ENCODE results near the gene GEMIN4.
"Not testable (repeated sequence)": the region's sequence is repeated elsewhere in the genome, so short reads cannot be mapped to it uniquely, and the experiment has no call there.

GEMIN4 gene

DNA sequence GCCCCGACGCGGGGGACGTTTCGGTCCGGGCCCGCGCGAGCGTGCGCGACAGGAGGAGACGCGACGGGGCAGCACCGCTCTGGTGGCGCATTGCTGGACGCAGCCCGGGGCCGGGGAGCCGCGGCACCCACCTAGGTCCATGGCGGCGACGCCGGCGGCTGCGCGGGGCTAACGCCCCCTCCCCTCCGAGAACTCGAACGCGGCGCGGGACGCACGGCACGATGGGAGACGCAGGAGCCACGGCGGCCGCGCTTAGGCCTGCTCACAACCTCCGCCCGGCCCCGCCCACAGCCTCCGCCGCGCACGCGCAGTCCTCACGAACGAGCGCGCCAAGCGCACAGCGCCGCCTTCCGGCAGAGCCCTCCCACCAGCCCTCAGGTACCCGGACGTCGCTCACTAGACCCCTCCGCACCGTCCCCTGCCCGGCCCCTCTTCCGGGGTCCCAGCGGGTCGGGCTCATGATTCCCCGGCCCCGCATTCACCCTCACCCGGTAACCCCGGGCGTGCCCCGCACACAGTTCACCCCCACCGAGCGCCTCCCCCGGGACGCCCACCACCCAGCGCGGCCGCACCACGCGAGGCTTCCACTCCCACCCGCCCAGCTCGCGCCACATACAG lies at the start of gene GEMIN4:
Gene GEMIN4 (minus strand): TSS at position 263 of the 618 bp plus-strand sequence. CDS start 122 bp downstream, at position 141.
- peaks cover 24% of the 10 kb centered on the region for H3K36me3 ChIP-seq (replicated peaks)
- H3K4me1 ChIP-seq = peaks cover 12% of the 10 kb centered on the region
- no peaks in the 10 kb centered on the region for H3K27me3 ChIP-seq (ENCODE audit: low read depth)
- peak within 1 kb of the TSS; percentile 77 for H3K4me3 ChIP-seq
- no peaks in the 10 kb centered on the region for H3K9me3 ChIP-seq
- in situ Hi-C loops (cut with MboI; ENCODE audit: low sequenced_read_pairs) = no loop called here
- peak; percentile 84 to 97 for DNase-seq (ENCODE audit: low spot score in 2 of 2)

DNA sequence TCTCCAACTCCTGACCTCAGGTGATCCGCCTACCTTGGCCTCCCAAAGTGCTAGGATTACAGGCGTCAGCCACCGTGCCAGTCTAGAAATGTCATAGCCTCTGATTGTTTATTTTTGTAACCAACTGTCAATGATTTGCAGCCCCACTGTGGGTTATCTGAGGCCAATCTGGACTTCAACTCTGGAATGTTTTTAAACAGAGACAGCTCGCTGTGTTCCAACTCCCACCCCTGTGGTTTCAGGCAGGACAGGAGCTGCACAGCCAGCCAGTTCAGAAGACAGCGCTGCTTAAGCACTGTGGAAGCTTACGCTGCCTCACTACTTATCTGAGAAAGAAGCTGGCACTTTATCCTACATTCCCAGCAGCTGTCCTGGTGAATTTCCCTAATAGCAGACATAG lies 49.6 kb upstream of the GEMIN4 start:
- no peaks in the 10 kb centered on the region for H3K27me3 ChIP-seq (ENCODE audit: low read depth)

DNA sequence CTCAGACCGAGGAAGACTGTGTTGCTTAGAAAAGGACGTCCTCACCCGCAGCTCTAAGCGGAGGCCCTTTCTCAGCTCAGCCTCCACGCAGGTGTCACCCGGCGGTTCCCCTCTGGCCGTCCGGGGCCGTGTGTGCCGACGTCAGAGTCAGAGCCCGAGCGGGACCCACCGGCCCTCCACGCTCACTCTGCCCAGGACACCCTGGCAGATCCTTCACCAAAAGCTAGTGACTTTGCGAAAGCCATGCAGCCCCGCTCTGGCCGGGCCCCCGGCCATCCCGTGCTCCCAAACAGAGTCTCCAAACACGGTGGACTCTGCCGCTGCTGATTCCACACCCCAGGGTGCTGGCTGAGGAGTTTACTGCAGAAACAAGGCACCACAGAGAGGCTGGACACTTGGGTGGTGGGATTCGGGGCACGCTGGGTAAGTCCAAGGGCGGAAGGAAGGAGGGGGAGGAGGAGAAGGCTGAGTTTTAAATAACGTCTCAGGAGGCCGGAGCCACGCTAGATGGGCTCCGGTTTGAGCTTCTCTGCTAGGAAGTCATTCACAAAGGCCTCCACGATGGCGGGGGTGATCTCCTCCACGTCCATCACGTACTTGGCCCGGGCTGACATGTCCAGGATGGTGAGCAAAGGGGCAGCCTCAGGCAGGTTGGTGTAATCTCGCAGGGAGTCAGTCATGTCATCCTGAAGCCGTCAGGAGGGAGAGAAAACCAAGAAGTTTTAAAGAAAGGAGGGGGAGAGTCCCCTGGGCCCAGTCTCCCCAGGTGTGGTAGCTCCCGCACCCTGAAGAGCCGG lies 48.6 kb upstream of the GEMIN4 start:
- Histone ChIP-seq H3K27me3 (ENCODE audit: low read depth) (no peaks in the 10 kb centered on the region), H3K36me3 (replicated peaks) (peaks cover 20% of the 10 kb centered on the region), H3K4me3 (no peak overlapping the region), H3K4me1 (no peaks in the 10 kb centered on the region), H3K9me3 (no peaks in the 10 kb centered on the region)
- no peak for DNase-seq (ENCODE audit: low spot score in 2 of 2)
- in situ Hi-C loops (cut with MboI; ENCODE audit: low sequenced_read_pairs) = no loop called here

More for the DNA sequence above, 49.6 kb upstream of the GEMIN4 start:
- no peaks in the 10 kb centered on the region for H3K9me3 ChIP-seq
- H3K4me3 ChIP-seq = no peak overlapping the region
- in situ Hi-C loops (cut with MboI; ENCODE audit: low sequenced_read_pairs) = no loop called here
- H3K36me3 ChIP-seq (replicated peaks) = peaks cover 20% of the 10 kb centered on the region
- DNase-seq (ENCODE audit: low spot score in 2 of 2) = no peak
- H3K4me1 ChIP-seq = no peaks in the 10 kb centered on the region

DNA sequence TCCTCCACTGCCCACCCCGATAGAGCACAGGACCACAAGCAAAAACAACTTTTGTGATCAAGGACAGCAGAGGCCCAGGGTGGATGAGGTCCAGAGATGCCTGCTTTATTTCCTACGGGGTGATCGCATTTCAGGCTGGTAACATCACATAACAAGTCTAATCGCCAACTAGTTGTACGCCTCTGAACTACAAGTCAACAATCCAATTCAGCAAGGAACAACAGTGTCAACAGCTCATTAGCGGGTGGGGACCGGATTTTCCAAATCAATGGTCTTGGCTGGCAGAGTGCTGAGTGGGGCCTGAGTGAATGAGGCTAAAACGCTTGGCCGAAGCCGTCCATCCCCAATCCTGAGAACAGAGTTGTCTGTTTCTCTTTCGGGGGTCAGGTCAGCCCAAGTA lies 47.2 kb upstream of the GEMIN4 start:
- Histone ChIP-seq H3K4me1 (peaks cover 5% of the 10 kb centered on the region), H3K4me3 (no peak overlapping the region), H3K9me3 (no peaks in the 10 kb centered on the region), H3K27me3 (ENCODE audit: low read depth) (no peaks in the 10 kb centered on the region), H3K36me3 (replicated peaks) (peaks cover 20% of the 10 kb centered on the region)
- DNase-seq (ENCODE audit: low spot score in 2 of 2) = no peak
- in situ Hi-C loops (cut with MboI; ENCODE audit: low sequenced_read_pairs) = loop anchor here (5.0 kb wide), 1 partner anchor 188 kb away; no protein-coding TSS in a partner anchor

DNA sequence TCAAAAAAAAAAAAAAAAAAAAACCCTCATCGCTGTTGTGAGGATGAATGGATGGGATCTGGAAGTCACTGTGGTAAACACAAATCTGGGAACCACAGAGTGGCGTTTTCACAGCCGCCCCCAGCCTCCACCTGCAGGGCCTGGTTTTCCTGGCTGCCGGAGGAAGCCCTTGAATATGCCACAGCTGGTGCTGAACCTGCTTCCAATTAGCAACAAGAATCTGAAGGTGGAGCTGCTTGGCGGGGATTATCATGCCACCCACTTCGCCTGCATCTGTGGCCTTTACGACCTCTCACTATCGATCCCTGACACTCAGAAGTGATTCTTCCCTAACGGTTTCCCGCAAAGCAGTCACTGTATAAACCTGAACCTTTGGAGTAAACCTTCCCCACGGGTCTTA lies 46.2 kb upstream of the GEMIN4 start:
- DNase-seq (ENCODE audit: low spot score in 2 of 2) = no peak
- Histone ChIP-seq H3K4me3 (no peak overlapping the region), H3K27me3 (ENCODE audit: low read depth) (no peaks in the 10 kb centered on the region), H3K4me1 (peaks cover 5% of the 10 kb centered on the region), H3K9me3 (no peaks in the 10 kb centered on the region), H3K36me3 (replicated peaks) (peaks cover 17% of the 10 kb centered on the region)
- in situ Hi-C loops (cut with MboI; ENCODE audit: low sequenced_read_pairs) = loop anchor here (5.0 kb wide), 1 partner anchor 189 kb away; no protein-coding TSS in a partner anchor

DNA sequence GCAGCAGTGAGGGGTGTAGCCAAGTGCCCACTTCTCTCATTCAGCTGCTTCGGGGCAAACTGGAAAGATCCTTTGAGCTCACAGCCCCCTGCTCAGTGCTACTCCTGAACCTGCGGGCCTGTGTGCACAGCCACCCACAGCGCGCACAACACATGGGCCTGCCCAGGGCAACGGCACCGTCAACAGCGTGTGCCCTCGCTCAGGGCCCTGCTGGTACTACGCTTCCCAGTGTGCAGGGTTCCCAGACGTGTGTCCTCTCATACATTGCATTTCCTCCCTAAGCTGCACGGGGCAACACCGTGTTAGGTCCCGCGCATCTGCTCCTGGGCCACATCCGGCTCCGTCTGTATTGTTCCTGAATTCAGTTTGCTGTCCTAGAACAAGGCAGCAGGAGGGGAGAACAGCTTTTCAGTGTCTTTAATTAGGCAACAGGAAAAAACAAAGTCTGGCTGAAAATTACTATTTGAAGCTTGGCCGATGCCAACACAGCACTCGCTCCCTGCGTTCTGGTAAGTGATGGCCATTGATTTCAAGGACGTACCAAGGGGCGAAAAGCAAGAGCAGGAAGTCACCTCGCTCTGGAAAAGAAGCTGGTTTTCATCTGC lies 45.3 kb upstream of the GEMIN4 start:
- Histone ChIP-seq H3K4me1 (peaks cover 5% of the 10 kb centered on the region), H3K9me3 (no peaks in the 10 kb centered on the region)

DNA sequence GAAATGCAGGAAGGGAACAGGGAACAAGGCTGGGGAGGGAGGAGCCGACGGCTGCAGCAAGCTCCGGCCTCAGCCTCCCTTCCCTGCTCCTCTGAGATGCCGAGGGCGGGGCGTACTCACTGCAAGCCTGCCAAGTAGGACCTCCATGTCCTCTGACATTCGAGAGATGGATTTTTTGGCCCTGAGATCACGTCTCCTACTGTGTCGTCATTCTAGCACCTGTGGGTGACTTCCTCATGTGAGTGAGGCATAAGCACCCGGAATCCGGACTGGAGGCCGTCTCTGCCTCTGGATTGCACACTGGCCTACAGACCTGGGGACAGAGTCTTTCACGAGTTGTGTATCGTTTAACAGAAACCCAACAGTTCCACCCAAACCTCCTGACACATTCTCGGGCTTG lies 44.5 kb upstream of the GEMIN4 start:
- Histone ChIP-seq H3K4me3 (no peak overlapping the region), H3K9me3 (no peaks in the 10 kb centered on the region), H3K27me3 (ENCODE audit: low read depth) (no peaks in the 10 kb centered on the region), H3K36me3 (replicated peaks) (peaks cover 25% of the 10 kb centered on the region), H3K4me1 (peaks cover 5% of the 10 kb centered on the region)
- DNase-seq (ENCODE audit: low spot score in 2 of 2) = no peak
- in situ Hi-C loops (cut with MboI; ENCODE audit: low sequenced_read_pairs) = loop anchor here (5.0 kb wide), 1 partner anchor 191 kb away; no protein-coding TSS in a partner anchor

More for the DNA sequence above, 45.3 kb upstream of the GEMIN4 start:
- H3K27me3 ChIP-seq (ENCODE audit: low read depth) = no peaks in the 10 kb centered on the region
- peaks cover 21% of the 10 kb centered on the region for H3K36me3 ChIP-seq (replicated peaks)
- in situ Hi-C loops (cut with MboI; ENCODE audit: low sequenced_read_pairs) = loop anchor here (5.0 kb wide), 1 partner anchor 190 kb away; no protein-coding TSS in a partner anchor
- no peak overlapping the region for H3K4me3 ChIP-seq
- DNase-seq (ENCODE audit: low spot score in 2 of 2) = no peak

DNA sequence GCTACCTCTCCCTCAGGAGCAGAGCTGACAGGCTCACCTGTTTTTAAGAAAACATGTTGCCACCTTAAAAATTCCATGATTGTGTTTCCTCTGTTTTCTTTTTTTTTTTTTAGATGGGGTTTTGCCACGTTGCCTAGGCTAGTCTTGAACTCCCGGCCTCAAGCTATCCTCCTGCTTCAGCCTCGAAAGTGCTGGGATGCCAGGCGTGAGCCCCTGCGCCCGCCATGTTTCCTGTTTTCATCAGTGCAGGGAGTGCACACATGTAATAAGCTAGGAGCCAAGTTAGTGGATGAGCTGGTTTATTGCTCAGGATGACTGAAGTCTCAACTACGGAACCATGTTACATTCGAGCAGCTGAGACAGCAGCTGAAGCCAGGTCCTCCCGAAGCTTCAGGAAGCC lies 43.7 kb upstream of the GEMIN4 start:
- no peaks in the 10 kb centered on the region for H3K27me3 ChIP-seq (ENCODE audit: low read depth)
- peaks cover 29% of the 10 kb centered on the region for H3K36me3 ChIP-seq (replicated peaks)
- H3K9me3 ChIP-seq = no peaks in the 10 kb centered on the region
- peaks cover 5% of the 10 kb centered on the region for H3K4me1 ChIP-seq
- H3K4me3 ChIP-seq = no peak overlapping the region
- DNase-seq (ENCODE audit: low spot score in 2 of 2) = no peak
- in situ Hi-C loops (cut with MboI; ENCODE audit: low sequenced_read_pairs) = loop anchor here (5.0 kb wide), 1 partner anchor 192 kb away; no protein-coding TSS in a partner anchor

DNA sequence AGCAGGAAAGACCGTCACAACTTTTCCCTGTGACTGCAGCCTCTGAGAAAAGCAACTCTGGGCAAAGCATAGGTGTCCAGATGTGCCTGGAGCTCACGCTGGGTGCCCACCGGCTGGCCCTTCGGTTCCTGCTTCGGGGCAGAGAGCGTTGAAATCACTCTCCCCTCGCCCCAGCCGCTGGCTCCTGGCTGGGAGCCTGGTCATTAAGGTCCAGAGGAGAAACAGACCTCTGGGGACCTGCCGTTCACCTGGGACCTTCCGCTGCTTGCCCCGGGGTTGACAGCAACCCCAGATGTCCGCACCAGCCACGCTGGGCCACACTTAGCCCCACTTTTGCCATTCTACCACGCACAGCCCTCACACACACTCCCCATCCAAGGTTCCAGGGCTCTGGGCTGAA lies 43.2 kb upstream of the GEMIN4 start:
- DNase-seq (ENCODE audit: low spot score in 2 of 2) = no peak
- in situ Hi-C loops (cut with MboI; ENCODE audit: low sequenced_read_pairs) = loop anchor here (5.0 kb wide), 1 partner anchor 192 kb away; no protein-coding TSS in a partner anchor
- Histone ChIP-seq H3K4me1 (peaks cover 5% of the 10 kb centered on the region), H3K27me3 (ENCODE audit: low read depth) (no peaks in the 10 kb centered on the region), H3K9me3 (no peaks in the 10 kb centered on the region), H3K36me3 (replicated peaks) (peaks cover 27% of the 10 kb centered on the region), H3K4me3 (no peak overlapping the region)

DNA sequence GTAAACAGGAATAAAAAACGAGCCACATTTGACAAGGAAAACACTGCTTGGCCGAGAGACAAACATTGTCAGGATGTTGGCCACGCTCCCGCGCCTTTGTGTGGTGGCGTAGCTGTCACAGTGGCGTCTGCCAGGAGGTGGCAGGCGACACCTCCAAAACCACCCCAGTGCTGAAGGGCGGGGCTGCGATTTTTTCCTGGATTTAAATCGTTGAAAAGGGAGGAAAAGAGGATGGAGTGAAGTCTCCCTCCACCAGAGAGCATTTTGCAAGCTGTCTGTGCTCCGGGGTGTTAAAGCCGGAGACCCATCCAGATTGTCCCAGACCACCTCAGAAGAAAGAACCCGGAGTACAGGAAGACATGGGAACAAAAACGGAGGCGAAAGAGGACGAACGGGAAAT lies 42.8 kb upstream of the GEMIN4 start:
- Histone ChIP-seq H3K36me3 (replicated peaks) (peaks cover 25% of the 10 kb centered on the region), H3K9me3 (no peaks in the 10 kb centered on the region), H3K4me3 (no peak overlapping the region), H3K4me1 (peaks cover 5% of the 10 kb centered on the region), H3K27me3 (ENCODE audit: low read depth) (no peaks in the 10 kb centered on the region)
- peak; percentile 58 to 86 for DNase-seq (ENCODE audit: low spot score in 2 of 2)
- in situ Hi-C loops (cut with MboI; ENCODE audit: low sequenced_read_pairs) = loop anchor here (5.0 kb wide), 1 partner anchor 192 kb away; no protein-coding TSS in a partner anchor

DNA sequence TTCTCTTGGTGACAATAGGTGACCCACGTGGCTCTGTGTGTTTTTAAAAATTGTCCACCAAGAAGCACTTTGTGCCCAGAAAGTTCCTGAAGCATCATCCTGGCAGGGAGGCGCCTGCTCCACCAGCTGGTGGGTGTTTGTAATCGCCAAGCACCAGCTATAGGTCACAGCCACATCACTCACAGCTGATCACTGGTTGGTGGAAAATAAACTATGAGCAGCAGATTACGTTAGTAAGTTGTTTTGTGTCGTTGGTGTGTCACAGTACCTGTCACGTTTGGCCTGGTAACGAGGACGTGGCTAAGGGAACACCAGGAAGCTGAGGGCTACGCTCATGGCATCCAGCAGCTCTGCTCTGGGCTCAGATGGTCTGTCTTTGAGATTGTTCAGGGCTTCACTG lies 40.2 kb upstream of the GEMIN4 start:
- H3K4me3 ChIP-seq = no peak overlapping the region
- H3K36me3 ChIP-seq (replicated peaks) = peaks cover 48% of the 10 kb centered on the region
- no peak for DNase-seq (ENCODE audit: low spot score in 2 of 2)
- no peaks in the 10 kb centered on the region for H3K9me3 ChIP-seq
- H3K4me1 ChIP-seq = peaks cover 5% of the 10 kb centered on the region
- no peaks in the 10 kb centered on the region for H3K27me3 ChIP-seq (ENCODE audit: low read depth)
- in situ Hi-C loops (cut with MboI; ENCODE audit: low sequenced_read_pairs) = no loop called here

DNA sequence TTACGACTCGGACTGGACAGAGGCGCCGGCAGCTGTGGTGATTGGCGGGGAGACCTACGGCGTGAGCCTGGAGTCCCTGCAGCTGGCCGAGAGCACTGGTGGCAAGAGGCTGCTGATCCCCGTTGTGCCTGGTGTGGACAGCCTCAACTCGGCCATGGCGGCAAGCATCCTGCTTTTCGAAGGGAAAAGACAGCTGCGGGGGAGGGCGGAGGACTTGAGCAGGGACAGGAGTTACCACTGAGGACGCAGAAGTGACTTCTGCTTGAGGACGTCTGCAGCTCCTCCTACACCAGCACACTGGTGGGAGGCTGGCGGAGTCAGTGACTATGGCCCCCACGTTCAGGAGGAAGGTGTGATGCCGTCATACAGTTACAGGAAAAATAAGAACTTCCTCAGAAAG lies 39.8 kb upstream of the GEMIN4 start:
- Histone ChIP-seq H3K4me3 (no peak overlapping the region), H3K4me1 (peaks cover 5% of the 10 kb centered on the region), H3K27me3 (ENCODE audit: low read depth) (no peaks in the 10 kb centered on the region), H3K36me3 (replicated peaks) (peaks cover 53% of the 10 kb centered on the region), H3K9me3 (no peaks in the 10 kb centered on the region)
- DNase-seq (ENCODE audit: low spot score in 2 of 2) = no peak
- in situ Hi-C loops (cut with MboI; ENCODE audit: low sequenced_read_pairs) = no loop called here

DNA sequence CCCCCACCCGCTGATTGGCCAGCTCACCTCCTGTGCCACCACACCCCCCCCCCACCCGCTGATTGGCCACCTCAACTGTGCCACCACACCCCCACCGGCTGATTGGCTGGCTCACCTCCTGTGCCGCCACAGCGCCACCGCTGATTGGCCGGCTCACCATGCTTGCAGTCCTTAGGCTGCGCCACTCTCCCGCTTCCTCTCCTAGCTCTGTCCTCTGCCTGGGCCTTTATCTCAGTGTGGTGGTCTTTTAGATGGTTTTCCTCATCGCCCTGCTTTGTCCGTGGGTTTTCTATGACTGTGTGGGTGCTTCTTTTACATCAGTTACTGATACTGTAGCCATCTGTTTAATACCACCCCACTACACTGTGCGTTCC lies 38.8 kb upstream of the GEMIN4 start:
- H3K4me1 ChIP-seq; in situ Hi-C loops (cut with MboI; ENCODE audit: low sequenced_read_pairs); H3K4me3 ChIP-seq; DNase-seq (ENCODE audit: low spot score in 2 of 2); H3K27me3 ChIP-seq (ENCODE audit: low read depth); H3K9me3 ChIP-seq: not testable (repeated sequence)
- peaks cover 57% of the 10 kb centered on the region for H3K36me3 ChIP-seq (replicated peaks)

Data from HAP-1 (cell line).